Muscle of leg (tissue), 16 donors: Measurements from ENCODE around the gene TINAG. TPM values are rescaled to one million over a fixed set of nuclear protein-coding genes. Genes with fewer than 3 reads are reported as not detected.
A peak's percentile ranks its signal among the peaks of the same experiment; 100 is the strongest.

ENCODE experiments used
- DNase-seq: peaks from one replicate; pipeline ENCODE4 v3.0.0; 2013
- H3K27ac ChIP-seq: one replicate; pipeline ENCODE4 v1.5.1; 2013; ENCODE audit warnings: mild to moderate bottlenecking, low read length, control low read depth
- H3K27me3 ChIP-seq: one replicate; pipeline ENCODE4 v1.6.1; 2013; ENCODE audit warnings: low read length; ENCODE audit not compliant: control insufficient read depth, insufficient read depth
- H3K36me3 ChIP-seq: one replicate; pipeline ENCODE4 v1.6.1; 2013; ENCODE audit warnings: low read length; ENCODE audit not compliant: control insufficient read depth, insufficient read depth
- H3K4me1 ChIP-seq: one replicate; pipeline ENCODE4 v1.6.1; 2013; ENCODE audit warnings: low read length; ENCODE audit not compliant: control insufficient read depth, insufficient read depth
- H3K4me3 ChIP-seq: one replicate; pipeline ENCODE4 v1.5.1; 2013; ENCODE audit warnings: low read length, control low read depth
- H3K9me3 ChIP-seq: replicated peaks from 2 replicates; pipeline ENCODE4 v1.6.1; 2013; ENCODE audit warnings: low read depth, low read length; ENCODE audit not compliant: control insufficient read depth
- WGBS: methylation state at CpG from one replicate; pipeline ENCODE4 v1.1.5; 2013; ENCODE audit warnings: missing lambda C conversion rate; ENCODE audit not compliant: insufficient coverage; 5-methylcytosine and 5-hydroxymethylcytosine counted together
- long read RNA-seq, 11 donors: transcript quantifications; one replicate each; lab custom pipeline, GENCODE V29; 2026
- polyA plus RNA-seq, 8 donors: library from polyadenylated mRNA; unstranded; fragments of 120-200 nt; gene quantifications; one replicate each; pipeline versions ENCODE4 v1.2.1 to v1.2.3, GENCODE V29; 2013; ENCODE audit warnings: inconsistent platforms in 1 of 8, low replicate concordance in 1 of 8; ENCODE audit not compliant: insufficient read length in 8 of 8, insufficient read depth in 1 of 8
- total RNA-seq: library from RNA; stranded (reverse); fragments of 120-200 nt; gene quantifications from one replicate; pipeline ENCODE4 v1.2.4, GENCODE V29; 2013

The TINAG gene
- total RNA-seq (0.04 TPM), polyA plus RNA-seq (under 1 TPM in 2 of 8 donors, not detected in 6; 0.36 to 0.49 TPM)
- long read RNA-seq, donor 1 = 0 reads
- long read RNA-seq, donor 2 = 0 reads
- long read RNA-seq, donor 3 = 0 reads
- long read RNA-seq, donor 4 = 0 reads
- long read RNA-seq, donor 5 = 0 reads
- long read RNA-seq, donor 6 = 0 reads
- long read RNA-seq, donor 7, partial matches to known transcripts = 0 of 1 reads
- long read RNA-seq, donor 7, other reads (novel, unspliced or antisense) = 0 of 1 reads
- long read RNA-seq, donor 8 = 0 reads
- long read RNA-seq, donor 9 = 0 reads
- long read RNA-seq, donor 10 = 0 reads
- long read RNA-seq, donor 11 = 0 reads

GRCh38 chr6:54308289-54308985, at the start of gene TINAG:
TINAG (plus strand) TSS chr6:54308441; CDS start chr6:54308551, 110 bp downstream.
- Histone ChIP-seq H3K4me3 (no peak within 1 kb of the TSS), H3K27me3 (no peaks in the 10 kb centered on the region), H3K27ac (no peak within 1 kb of the TSS), H3K36me3 (no peaks in the 10 kb centered on the region), H3K9me3 (no peaks in the 10 kb centered on the region), H3K4me1 (no peaks in the 10 kb centered on the region)
- no peak for DNase-seq
- 89% methylated on average over 2 of the region's 10 CpGs for WGBS

GRCh38 chr6:54260025-54260424, 48.2 kb upstream of the TINAG start:
- no peak overlapping the region for H3K4me3 ChIP-seq
- H3K36me3 ChIP-seq = no peaks in the 10 kb centered on the region
- H3K9me3 ChIP-seq = no peaks in the 10 kb centered on the region
- peaks cover 4% of the 10 kb centered on the region for H3K4me1 ChIP-seq
- no peaks in the 10 kb centered on the region for H3K27me3 ChIP-seq
- H3K27ac ChIP-seq = no peak overlapping the region
- DNase-seq = no peak

- DNase-seq = no peak
- Histone ChIP-seq H3K27me3 (no peaks in the 10 kb centered on the region), H3K4me1 (no peaks in the 10 kb centered on the region), H3K4me3 (no peak overlapping the region), H3K9me3 (no peaks in the 10 kb centered on the region), H3K36me3 (no peaks in the 10 kb centered on the region), H3K27ac (no peak overlapping the region)
- WGBS = no CpG with 5 or more reads among the region's 1 CpG
Measured at GRCh38 chr6:54262499-54262898, 45.7 kb upstream of the TINAG start.

GRCh38 chr6:54262971-54263370, 45.3 kb upstream of the TINAG start:
- H3K36me3 ChIP-seq = no peaks in the 10 kb centered on the region
- H3K4me3 ChIP-seq = no peak overlapping the region
- H3K9me3 ChIP-seq = no peaks in the 10 kb centered on the region
- no peak for DNase-seq
- H3K4me1 ChIP-seq = no peaks in the 10 kb centered on the region
- no CpG with 5 or more reads among the region's 2 CpGs for whole genome bisulfite sequencing
- no peak overlapping the region for H3K27ac ChIP-seq
- H3K27me3 ChIP-seq = no peaks in the 10 kb centered on the region

GRCh38 chr6:54264581-54265272, 43.5 kb upstream of the TINAG start:
- 100% methylated on average over 2 of the region's 4 CpGs for WGBS
- DNase-seq = no peak

GRCh38 chr6:54266400-54266923, 41.8 kb upstream of the TINAG start:
- DNase-seq = no peak
- H3K4me3 ChIP-seq = no peak overlapping the region
- 0% methylated on average over 1 of the region's 5 CpGs for WGBS
- H3K27me3 ChIP-seq = no peaks in the 10 kb centered on the region
- H3K36me3 ChIP-seq = no peaks in the 10 kb centered on the region
- H3K9me3 ChIP-seq = no peaks in the 10 kb centered on the region
- no peak overlapping the region for H3K27ac ChIP-seq
- no peaks in the 10 kb centered on the region for H3K4me1 ChIP-seq

More at GRCh38 chr6:54264581-54265272, 43.5 kb upstream of the TINAG start:
- Histone ChIP-seq H3K27ac (no peak overlapping the region), H3K9me3 (no peaks in the 10 kb centered on the region), H3K4me1 (no peaks in the 10 kb centered on the region), H3K4me3 (no peak overlapping the region), H3K27me3 (no peaks in the 10 kb centered on the region), H3K36me3 (no peaks in the 10 kb centered on the region)

GRCh38 chr6:54267798-54268197, 40.4 kb upstream of the TINAG start:
- peak; percentile 33 for DNase-seq
- Histone ChIP-seq H3K27ac (no peak overlapping the region), H3K4me1 (no peaks in the 10 kb centered on the region), H3K4me3 (no peak overlapping the region), H3K27me3 (no peaks in the 10 kb centered on the region), H3K9me3 (no peaks in the 10 kb centered on the region), H3K36me3 (no peaks in the 10 kb centered on the region)
- WGBS = no CpG with 5 or more reads among the region's 2 CpGs

- Histone ChIP-seq H3K4me3 (no peak overlapping the region), H3K27ac (no peak overlapping the region), H3K4me1 (no peaks in the 10 kb centered on the region), H3K9me3 (no peaks in the 10 kb centered on the region), H3K27me3 (no peaks in the 10 kb centered on the region), H3K36me3 (no peaks in the 10 kb centered on the region)
- no peak for DNase-seq
- 100% methylated on average over 2 of the region's 6 CpGs for WGBS
Measured at GRCh38 chr6:54273214-54273820, 34.9 kb upstream of the TINAG start.

- no peak overlapping the region for H3K27ac ChIP-seq
- H3K4me1 ChIP-seq = no peaks in the 10 kb centered on the region
- H3K4me3 ChIP-seq = no peak overlapping the region
- H3K27me3 ChIP-seq = no peaks in the 10 kb centered on the region
- no peak for DNase-seq
- no peaks in the 10 kb centered on the region for H3K9me3 ChIP-seq
- no peaks in the 10 kb centered on the region for H3K36me3 ChIP-seq
Measured at GRCh38 chr6:54274383-54274782, 33.9 kb upstream of the TINAG start.

GRCh38 chr6:54282186-54282585, 26.1 kb upstream of the TINAG start:
- Histone ChIP-seq H3K9me3 (no peaks in the 10 kb centered on the region), H3K27me3 (no peaks in the 10 kb centered on the region), H3K27ac (no peak overlapping the region), H3K4me3 (no peak overlapping the region), H3K36me3 (no peaks in the 10 kb centered on the region), H3K4me1 (no peaks in the 10 kb centered on the region)
- no peak for DNase-seq
- 0% methylated on average over 1 of the region's 1 CpG for WGBS
